ENCODE data around the gene RPL32. TPM values are rescaled to one million over a fixed set of nuclear protein-coding genes. Genes with fewer than 3 reads are reported as not detected.

RPL32 gene
- total and polyA plus RNA-seq, 9 of the 15 experiments (the other 6 are each of a cell fraction or from before 2014, with no cell fraction given) = 2,738 to 6,200 (median 4,286) TPM

DNA sequence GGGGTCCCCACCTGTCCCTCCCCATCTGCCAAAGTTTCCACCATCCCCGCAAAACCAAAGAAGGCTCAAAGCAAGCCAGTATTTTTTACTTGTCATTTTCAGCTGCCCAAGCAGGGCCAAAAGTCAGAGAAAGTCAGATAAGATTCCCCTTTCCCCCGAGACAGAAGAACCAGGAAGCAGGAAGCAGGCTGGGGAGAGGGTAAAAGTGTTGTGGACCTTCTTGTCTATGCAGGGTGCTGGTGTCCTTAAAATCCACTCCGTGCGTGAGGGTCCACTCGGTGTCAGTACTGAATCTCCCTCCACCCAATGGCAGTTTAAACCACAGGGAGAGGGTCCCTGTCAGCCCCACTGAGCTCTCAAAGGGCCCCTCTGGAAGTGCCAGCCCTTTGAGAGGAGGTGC lies 20.2 kb upstream of the RPL32 start:
- no peaks in the 10 kb centered on the region for H3K36me3 ChIP-seq (ENCODE audit: control insufficient read depth, insufficient read depth, low read length)
- DNase-seq (ENCODE audit: extremely low read depth in 1 of 4, low spot score in 3 of 4) (no peak), ATAC-seq (peak; percentile 55), FAIRE-seq (peak; percentile 19)
- no peak overlapping the region for H3K27ac ChIP-seq (ENCODE audit: extremely low read depth, low read depth, low read length)
- H2AFZ ChIP-seq (ENCODE audit: low read depth, low read length) = peak overlapping the region; percentile 76
- ChIA-PET POLR2A (interaction anchor here (0.9 to 3.4 kb wide), 5 partner anchors 9 to 29 kb away, joined by 3 to 14 read pairs (median 5); partner anchors contain the start of gene RPL32), CTCF (ENCODE audit: low intra/inter-chr PET ratio) (no interaction called here)
- intact Hi-C loops (cut with micrococcal nuclease) = no loop called here
- H3K9me1 ChIP-seq (ENCODE audit: control insufficient read depth, insufficient read depth, low read length) = no peaks in the 10 kb centered on the region
- H3K4me2 ChIP-seq (ENCODE audit: insufficient read depth, low read length) = no peak overlapping the region
- peaks cover 0 to 6% of the 10 kb centered on the region in 2 experiments; a peak in 2 of 5 replicates for H3K27me3 ChIP-seq (ENCODE audit: control insufficient read depth in 2 of 2, insufficient read depth in 2 of 2, low read length in 2 of 2)
- H3K79me2 ChIP-seq (ENCODE audit: control insufficient read depth, insufficient read depth, low read length) = no peaks in the 10 kb centered on the region
- peak overlapping the region; percentile 15 to 60; a peak in 1 of 4 replicates for H3K9ac ChIP-seq (ENCODE audit: insufficient read depth in 1 of 2, low read depth in 2 of 2, low read length in 2 of 2)
- peaks cover 7 to 18% of the 10 kb centered on the region in 2 experiments; a peak in 4 of 5 replicates for H3K4me1 ChIP-seq (replicated peaks in 1 of 2; ENCODE audit: control insufficient read depth in 2 of 2, insufficient read depth in 2 of 2, low read length in 2 of 2)
- no TSS peak for BruUV-seq (replicated peaks)
- H4K20me1 ChIP-seq (replicated peaks; ENCODE audit: control insufficient read depth, insufficient read depth, low read length) = no peaks in the 10 kb centered on the region
- WGBS (ENCODE audit: insufficient coverage, low coverage, missing lambda C conversion rate) = 61% methylated on average over 4 of the region's 5 CpGs
- H3K9me3 ChIP-seq (replicated peaks; ENCODE audit: control insufficient read depth, insufficient read depth, low read depth, low read length) = peaks cover 10% of the 10 kb centered on the region
- in situ Hi-C loops (cut with MboI) = no loop called here
- H3K4me3 ChIP-seq = no peak overlapping the region
- TF ChIP-seq ZNF444 (CRISPR knock-in tag; IDR thresholded peaks at IDR 0.05) = no peak
- no peak for TF ChIP-seq ZNF57 (CRISPR knock-in tag; IDR thresholded peaks at IDR 0.05)
- no peak for TF ChIP-seq RBM39 (optimal IDR thresholded peaks at IDR 0.05; ENCODE audit: low read depth, low read length)
- TF ChIP-seq SIN3B (IDR thresholded peaks at IDR 0.05; ENCODE audit: low read depth) = no peak
- TF ChIP-seq BCOR (IDR thresholded peaks at IDR 0.05) = no peak
- peak; percentile 50; the same call in 1 of the 2 replicates for TF ChIP-seq GABPB1 (CRISPR knock-in tag; IDR thresholded peaks at IDR 0.05)
- no peak for TF ChIP-seq NR4A1 (CRISPR knock-in tag; IDR thresholded peaks at IDR 0.05)
- TF ChIP-seq NR4A1 (tag; IDR thresholded peaks at IDR 0.05) = 0 out of 2 replicates have a peak, but pooled peaks have one; percentile 42
- TF ChIP-seq GABPA (tag; conservative IDR thresholded peaks at IDR 0.05; ENCODE audit: low read depth) = peak; percentile 53
- TF ChIP-seq ELF1 (tag; IDR thresholded peaks at IDR 0.05) = peak; percentile 74
- TF ChIP-seq ZNF695 (CRISPR knock-in tag; IDR thresholded peaks at IDR 0.05) = no peak
- no peak for TF ChIP-seq SIN3A (IDR thresholded peaks at IDR 0.05; ENCODE audit: borderline replicate concordance in 2 of 2, control insufficient read depth in 1 of 2, low read depth in 2 of 2, low read length in 2 of 2)
